Measurements from ENCODE around the gene INPP4A. TPM values are rescaled to one million over a fixed set of nuclear protein-coding genes. Genes with fewer than 3 reads are reported as not detected.
A peak's percentile ranks its signal among the peaks of the same experiment; 100 is the strongest.

Gene INPP4A
- total RNA-seq, 2 experiments from 2014 or later, result 123 to 127 TPM

DNA sequence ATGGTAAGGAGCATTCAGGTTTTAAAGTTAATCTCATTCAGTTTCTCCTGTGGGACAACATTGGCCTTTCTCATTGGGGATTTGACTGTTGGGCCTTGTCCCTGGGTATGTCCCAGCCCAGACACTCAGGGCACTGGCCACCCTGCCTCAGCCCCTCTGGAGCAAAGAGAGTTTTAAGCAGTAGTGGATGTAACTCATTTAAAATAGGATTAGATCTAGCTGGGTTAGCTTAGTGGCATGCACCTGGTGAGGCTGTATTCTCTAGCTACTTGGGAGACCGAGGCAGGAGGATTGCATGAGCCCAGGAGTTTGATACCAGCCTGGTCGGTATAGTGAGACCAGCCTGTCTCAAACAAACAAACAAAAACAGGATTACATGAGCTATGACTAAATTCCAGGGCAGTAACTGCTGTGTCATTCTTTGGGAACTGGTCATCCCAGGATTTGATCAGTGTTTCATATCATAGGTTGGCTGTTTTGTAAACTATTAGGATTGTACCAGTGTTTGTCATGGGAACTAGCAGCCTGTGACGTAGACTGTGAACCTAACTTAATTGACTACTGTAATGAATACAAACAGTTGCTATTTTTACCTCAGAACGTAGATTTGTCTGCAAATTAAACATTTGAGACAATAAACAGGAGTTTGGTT lies 12.5 kb downstream of the INPP4A start:
- Mint-ChIP-seq H3K27me3 (no peaks in the 10 kb centered on the region), H3K27ac (peak overlapping the region; percentile 73), H3K9me3 (no peaks in the 10 kb centered on the region), H3K4me3 (no peak overlapping the region), H3K4me1 (peaks cover 97% of the 10 kb centered on the region), H3K36me3 (ENCODE audit: low read depth) (peaks cover 47% of the 10 kb centered on the region)
- DNase-seq, result no peak
- ChIA-PET POLR2A (interaction anchor here (1.0 to 23.7 kb wide), 5 partner anchors 5 to 314 kb away, joined by 3 to 500 read pairs (median 471); partner anchors contain the start of gene INPP4A), CTCF (interaction anchor here (0.6 to 6.0 kb wide), 7 partner anchors 8 to 44 kb away, joined by 4 to 36 read pairs (median 7); no protein-coding TSS in a partner anchor)

DNA sequence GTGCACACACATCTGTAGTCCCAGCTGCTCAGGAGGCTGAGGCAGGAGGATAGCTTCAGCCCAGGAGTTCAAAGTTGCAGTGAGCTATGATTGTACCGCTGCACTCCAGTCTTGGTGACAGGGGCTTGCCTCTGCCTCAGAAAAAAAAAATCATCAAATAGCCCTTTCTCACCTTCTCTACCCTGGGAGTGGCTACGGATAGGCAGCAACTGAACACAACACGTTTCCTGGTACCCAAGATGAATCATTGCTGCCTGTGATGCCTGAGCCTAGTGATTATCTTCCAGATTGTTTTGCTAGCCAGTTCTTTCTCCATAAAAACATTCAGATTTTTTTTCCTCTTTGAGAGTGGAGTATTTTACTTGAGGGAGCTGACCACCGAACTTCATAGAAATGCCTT lies 13.5 kb downstream of the INPP4A start:
- Mint-ChIP-seq H3K4me1 (peaks cover 93% of the 10 kb centered on the region), H3K9me3 (no peaks in the 10 kb centered on the region), H3K27me3 (no peaks in the 10 kb centered on the region), H3K36me3 (ENCODE audit: low read depth) (peaks cover 48% of the 10 kb centered on the region), H3K4me3 (peak overlapping the region; percentile 23), H3K27ac (peak overlapping the region; percentile 97)
- DNase-seq, result peak; percentile 60
- POLR2A ChIA-PET, result interaction anchor here (0.9 to 23.7 kb wide), 5 partner anchors 5 to 683 kb away, joined by 3 to 500 read pairs (median 471); partner anchors contain the start of genes C2orf15 and INPP4A
- CTCF ChIA-PET, result interaction anchor here (1.2 to 5.0 kb wide), 4 partner anchors 10 to 29 kb away, joined by 4 to 36 read pairs (median 10); no protein-coding TSS in a partner anchor

DNA sequence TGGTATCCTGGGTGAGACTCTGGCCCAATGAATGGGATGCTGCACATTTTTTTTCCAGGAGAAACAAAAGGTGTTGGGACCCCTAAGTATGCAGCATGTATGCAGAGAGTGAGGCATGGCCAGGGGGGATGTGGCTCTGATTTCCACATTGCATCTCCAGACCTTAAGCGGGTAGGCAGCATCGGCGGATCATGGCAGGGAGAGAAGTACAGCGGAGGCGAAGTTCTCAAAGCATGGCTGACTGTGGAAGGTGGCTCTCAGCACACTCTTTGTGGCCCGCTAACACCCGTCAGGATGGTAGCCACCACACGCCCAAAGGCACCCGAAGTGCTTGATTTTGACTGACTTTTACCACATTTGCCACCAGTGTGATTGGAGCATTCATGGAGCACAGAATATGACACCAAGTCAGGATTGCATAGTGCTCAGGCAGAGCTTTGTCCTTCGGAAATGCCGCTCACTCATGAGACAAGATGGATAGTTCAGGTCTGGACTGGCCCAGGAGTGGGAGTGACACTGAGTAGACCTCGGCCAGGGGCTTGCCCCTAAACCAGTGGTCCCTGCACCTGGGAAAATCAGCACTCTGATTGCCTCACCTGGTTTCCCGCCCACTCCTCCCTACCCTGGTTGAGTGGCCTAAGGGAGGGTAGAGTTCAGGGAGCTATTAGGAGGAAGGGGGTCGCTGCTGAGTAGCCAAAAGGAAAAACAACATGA lies 14.2 kb downstream of the INPP4A start:
- peaks cover 93% of the 10 kb centered on the region for H3K4me1 Mint-ChIP-seq
- H3K27me3 Mint-ChIP-seq, result no peaks in the 10 kb centered on the region
- peak overlapping the region; percentile 23 for H3K4me3 Mint-ChIP-seq
- H3K9me3 Mint-ChIP-seq, result no peaks in the 10 kb centered on the region
- H3K27ac Mint-ChIP-seq, result peak overlapping the region; percentile 97
- peaks cover 47% of the 10 kb centered on the region for H3K36me3 Mint-ChIP-seq (ENCODE audit: low read depth)
- no peak for DNase-seq
- ChIA-PET POLR2A (interaction anchor here (0.9 to 23.7 kb wide), 6 partner anchors 4 to 683 kb away, joined by 3 to 500 read pairs (median 237); partner anchors contain the start of genes C2orf15 and INPP4A), CTCF (interaction anchor here (0.7 to 5.0 kb wide), 5 partner anchors 11 to 29 kb away, joined by 3 to 36 read pairs (median 4); no protein-coding TSS in a partner anchor)

DNA sequence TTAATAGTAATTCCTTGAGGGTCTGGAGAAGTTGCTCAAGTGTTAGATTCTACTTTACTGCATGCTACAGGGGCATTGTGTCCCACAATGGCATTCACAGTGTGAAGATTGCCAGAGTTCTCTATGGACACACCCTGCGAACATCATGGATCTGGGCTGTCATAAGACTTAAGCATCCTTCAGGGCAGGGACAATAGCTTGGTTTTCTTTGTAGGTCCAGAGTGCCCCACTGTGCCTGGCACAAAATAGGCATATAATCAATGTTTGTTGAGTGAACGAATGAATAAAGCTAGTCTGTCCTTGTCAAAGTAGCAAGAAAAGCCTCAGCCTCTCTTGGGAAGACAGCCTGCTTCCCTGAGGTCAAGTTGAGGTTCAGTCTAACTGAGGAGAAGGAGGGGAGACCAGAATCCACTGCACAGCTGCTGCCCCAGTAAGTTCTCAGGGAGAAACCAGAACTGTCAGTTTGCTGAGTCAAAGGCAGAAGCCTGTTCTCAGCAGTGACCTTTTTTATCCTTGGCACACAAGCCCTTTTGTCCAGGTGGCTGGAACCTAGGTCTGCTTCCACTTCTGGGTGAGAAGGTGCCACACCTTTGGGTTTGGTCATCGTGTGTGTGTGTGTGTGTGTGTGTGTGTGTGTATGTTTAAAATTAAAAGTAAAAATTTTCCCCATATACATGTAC lies 15.0 kb downstream of the INPP4A start:
- H3K27ac Mint-ChIP-seq, result peak overlapping the region; percentile 97
- CTCF ChIA-PET, result interaction anchor here (0.7 to 5.0 kb wide), 5 partner anchors 12 to 28 kb away, joined by 3 to 36 read pairs (median 4); no protein-coding TSS in a partner anchor
- no peaks in the 10 kb centered on the region for H3K27me3 Mint-ChIP-seq
- peak overlapping the region; percentile 13 for H3K4me3 Mint-ChIP-seq
- peaks cover 93% of the 10 kb centered on the region for H3K4me1 Mint-ChIP-seq
- POLR2A ChIA-PET, result interaction anchor here (1.6 to 23.7 kb wide), 4 partner anchors 4 to 22 kb away, joined by 3 to 500 read pairs (median 471); partner anchors contain the start of gene INPP4A
- H3K9me3 Mint-ChIP-seq, result no peaks in the 10 kb centered on the region
- H3K36me3 Mint-ChIP-seq (ENCODE audit: low read depth), result peaks cover 48% of the 10 kb centered on the region
- DNase-seq, result no peak

DNA sequence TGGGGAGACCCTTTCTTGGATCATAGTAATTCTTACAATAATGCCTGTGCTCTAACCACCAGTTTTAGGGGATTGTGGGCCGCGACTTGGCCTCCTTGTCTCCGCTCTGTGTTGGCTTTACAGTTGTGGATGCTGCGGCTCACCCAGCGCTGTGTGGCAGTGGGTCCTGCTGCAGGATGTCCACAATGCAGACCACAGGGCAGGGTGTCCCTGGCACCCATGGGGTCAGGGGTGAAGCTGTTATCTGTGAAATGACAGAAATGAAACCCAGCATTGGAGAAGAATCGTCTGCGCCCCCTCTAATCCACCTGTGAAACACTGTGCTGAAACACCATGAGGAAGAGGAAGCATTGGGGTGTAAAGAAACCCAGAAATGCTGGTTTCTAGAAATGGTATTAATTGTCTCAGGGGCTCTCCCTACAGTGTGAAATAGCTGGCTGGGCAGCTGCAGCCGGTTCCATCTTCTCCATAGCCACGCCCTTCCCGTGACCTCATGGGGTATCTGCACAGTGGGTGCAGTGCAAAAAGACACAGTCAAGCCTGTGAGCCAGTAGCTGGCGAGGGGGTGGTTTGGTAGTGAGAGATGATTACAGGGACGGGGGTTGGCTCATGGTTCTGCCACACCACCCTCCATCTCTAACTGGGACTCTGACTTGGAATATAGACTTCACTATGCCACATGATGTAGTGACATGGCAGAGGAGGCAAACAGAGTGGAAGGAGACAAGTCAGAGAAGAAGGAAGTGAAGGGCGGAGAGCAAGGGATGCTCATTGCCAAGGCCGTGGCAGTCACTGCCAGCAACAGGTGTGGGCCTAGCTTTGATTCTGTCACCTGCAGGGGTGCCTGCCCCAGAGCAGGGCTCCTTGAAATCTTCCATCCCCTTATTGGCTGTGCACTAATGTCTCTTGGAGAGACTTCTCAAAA lies 16.2 kb downstream of the INPP4A start:
- H3K4me1 Mint-ChIP-seq, result peaks cover 93% of the 10 kb centered on the region
- H3K27me3 Mint-ChIP-seq, result no peaks in the 10 kb centered on the region
- H3K27ac Mint-ChIP-seq, result peak overlapping the region; percentile 97
- no peaks in the 10 kb centered on the region for H3K9me3 Mint-ChIP-seq
- peaks cover 49% of the 10 kb centered on the region for H3K36me3 Mint-ChIP-seq (ENCODE audit: low read depth)
- CTCF ChIA-PET, result interaction anchor here (0.9 to 1.0 kb wide), 2 partner anchors 14 to 27 kb away, joined by 3 to 8 read pairs; no protein-coding TSS in a partner anchor
- POLR2A ChIA-PET, result interaction anchor here (3.8 to 23.7 kb wide), 3 partner anchors 9 to 21 kb away, joined by 18 to 500 read pairs (median 471); partner anchors contain the start of gene INPP4A
- peak overlapping the region; percentile 46 for H3K4me3 Mint-ChIP-seq
- DNase-seq, result peak; percentile 86

DNA sequence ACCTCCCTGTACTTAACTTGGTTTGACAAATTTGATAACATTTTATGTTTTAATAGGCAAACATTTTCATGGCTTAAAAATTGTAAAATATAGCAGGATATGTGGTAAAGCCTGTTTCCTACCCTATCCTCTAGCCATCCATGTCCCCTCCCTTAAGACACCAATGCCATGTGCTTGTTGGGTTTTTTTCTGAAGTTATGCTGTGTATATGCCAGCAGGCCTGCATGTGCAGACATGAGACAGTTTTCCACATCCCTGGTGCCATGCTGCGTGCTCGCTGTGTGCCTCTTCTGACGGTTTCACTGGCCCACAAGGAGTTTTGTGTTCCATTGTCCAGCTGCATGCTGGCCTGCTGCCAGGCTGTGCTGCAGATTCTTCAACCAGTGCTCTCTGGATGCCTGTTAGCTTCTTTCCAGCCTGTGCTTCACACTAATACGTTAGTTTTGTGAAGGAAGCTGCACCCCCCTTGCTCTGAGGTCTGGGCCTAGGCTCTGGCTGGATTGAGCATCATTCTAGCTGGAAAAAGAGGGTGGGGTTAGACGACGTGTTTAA lies 16.9 kb downstream of the INPP4A start:
- POLR2A ChIA-PET, result interaction anchor here (3.8 to 23.7 kb wide), 3 partner anchors 10 to 20 kb away, joined by 18 to 500 read pairs (median 471); partner anchors contain the start of gene INPP4A

DNA sequence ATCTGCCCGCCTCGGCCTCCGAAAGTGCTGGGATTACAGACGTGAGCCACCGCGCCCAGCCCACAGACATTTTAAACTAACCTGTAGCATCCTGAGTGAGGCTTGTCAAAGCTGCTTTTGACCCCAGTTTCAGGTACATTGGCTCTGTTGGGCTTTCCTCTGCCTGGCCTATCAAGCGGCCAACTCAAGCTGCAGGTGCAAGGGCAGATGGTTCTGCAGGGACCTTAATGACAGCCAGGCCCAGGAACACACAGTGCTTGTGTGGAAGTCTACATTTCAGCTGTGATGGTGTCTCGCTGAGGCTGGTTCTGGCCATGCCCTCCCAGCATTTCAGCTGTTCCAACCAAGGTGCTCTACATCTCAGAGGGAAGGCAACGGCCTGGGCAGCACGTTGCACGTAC lies 18.4 kb downstream of the INPP4A start:
- Mint-ChIP-seq H3K4me3 (peak overlapping the region; percentile 72), H3K4me1 (peaks cover 95% of the 10 kb centered on the region), H3K27ac (peak overlapping the region; percentile 100), H3K27me3 (no peaks in the 10 kb centered on the region), H3K36me3 (ENCODE audit: low read depth) (peaks cover 52% of the 10 kb centered on the region), H3K9me3 (no peaks in the 10 kb centered on the region)
- no peak for DNase-seq
- POLR2A ChIA-PET, result interaction anchor here (1.0 to 23.7 kb wide), 8 partner anchors 9 to 308 kb away, joined by 3 to 500 read pairs (median 17); partner anchors contain the start of gene INPP4A
- CTCF ChIA-PET, result interaction anchor here (0.7 to 5.8 kb wide), 7 partner anchors 9 to 106 kb away, joined by 3 to 56 read pairs (median 13); no protein-coding TSS in a partner anchor

More for the DNA sequence above, 16.9 kb downstream of the INPP4A start:
- Mint-ChIP-seq H3K9me3 (no peaks in the 10 kb centered on the region), H3K4me3 (no peak overlapping the region), H3K27me3 (no peaks in the 10 kb centered on the region), H3K27ac (peak overlapping the region; percentile 97), H3K36me3 (ENCODE audit: low read depth) (peaks cover 51% of the 10 kb centered on the region), H3K4me1 (peaks cover 95% of the 10 kb centered on the region)
- CTCF ChIA-PET, result interaction anchor here (0.9 to 5.8 kb wide), 5 partner anchors 11 to 26 kb away, joined by 3 to 56 read pairs (median 3); no protein-coding TSS in a partner anchor
- no peak for DNase-seq

DNA sequence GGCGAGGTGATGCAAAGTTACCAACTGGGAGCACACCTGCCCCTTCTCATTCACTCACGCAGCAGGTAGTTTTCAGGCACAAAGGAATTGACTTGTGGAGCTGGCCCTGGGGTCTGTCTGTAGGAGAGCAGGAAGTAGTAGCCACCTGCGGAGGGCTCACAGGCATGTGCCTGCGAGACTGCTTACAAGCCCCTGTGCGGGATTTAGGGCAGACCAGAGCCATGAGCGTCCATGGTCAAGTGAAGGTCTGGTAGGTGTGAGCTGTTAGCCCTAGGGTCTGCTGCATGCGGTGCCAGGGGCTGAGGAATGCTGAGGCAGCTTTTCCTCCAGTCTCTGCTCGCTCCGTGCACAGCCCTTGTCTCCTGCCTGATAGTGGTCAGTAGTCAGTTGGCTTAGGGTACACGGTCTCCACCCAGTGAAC lies 18.9 kb downstream of the INPP4A start:
- POLR2A ChIA-PET, result interaction anchor here (0.9 to 23.7 kb wide), 9 partner anchors 8 to 308 kb away, joined by 3 to 500 read pairs (median 16); partner anchors contain the start of gene INPP4A
- H3K4me3 Mint-ChIP-seq, result peak overlapping the region; percentile 72
- CTCF ChIA-PET, result interaction anchor here (0.7 to 5.8 kb wide), 10 partner anchors 9 to 105 kb away, joined by 3 to 56 read pairs (median 5); no protein-coding TSS in a partner anchor

DNA sequence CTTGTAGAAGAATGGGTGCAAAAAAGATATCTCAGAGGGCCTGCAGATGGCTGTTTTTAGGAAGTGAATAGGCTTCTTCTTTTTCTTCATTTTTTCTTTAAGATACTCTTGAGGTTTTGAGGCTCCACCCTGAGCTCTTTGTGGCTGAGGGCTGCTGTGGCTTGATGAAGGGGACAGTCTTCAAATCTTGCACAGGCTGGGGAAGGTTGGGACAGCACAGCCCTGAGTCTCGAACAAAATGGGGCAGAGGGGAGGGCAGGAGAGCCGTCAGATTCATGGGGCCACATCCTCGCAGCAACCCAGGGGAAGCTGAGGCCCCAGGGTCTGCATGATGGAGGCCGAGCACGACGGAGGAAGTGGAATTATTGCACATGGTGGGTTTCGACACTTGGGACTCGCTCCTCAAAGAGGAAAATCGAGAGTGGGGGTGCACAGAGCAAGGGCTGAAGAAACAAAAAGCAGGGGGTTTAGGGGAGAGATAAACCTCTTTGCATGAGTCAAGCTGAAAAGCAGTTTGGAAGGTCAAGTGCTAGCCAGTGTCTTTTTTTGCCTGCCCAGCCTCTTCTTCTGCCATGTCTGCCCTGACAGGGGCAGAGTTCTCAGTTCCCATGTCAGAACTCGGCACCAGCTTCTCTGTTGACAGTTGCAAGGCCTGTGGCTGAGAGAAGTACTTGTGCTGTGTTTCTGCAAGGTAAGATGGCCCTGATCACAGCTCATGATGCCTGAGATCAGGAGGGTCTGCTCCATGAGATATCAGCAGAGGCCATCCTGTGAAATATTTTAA lies 19.5 kb downstream of the INPP4A start:
- peak overlapping the region; percentile 100 for H3K27ac Mint-ChIP-seq
- DNase-seq, result peak; percentile 71
- no peaks in the 10 kb centered on the region for H3K27me3 Mint-ChIP-seq
- peaks cover 94% of the 10 kb centered on the region for H3K4me1 Mint-ChIP-seq
- ChIA-PET POLR2A (interaction anchor here (0.6 to 23.7 kb wide), 15 partner anchors 8 to 307 kb away, joined by 3 to 500 read pairs (median 4); partner anchors contain the start of gene INPP4A), CTCF (interaction anchor here (0.7 to 5.8 kb wide), 13 partner anchors 8 to 105 kb away, joined by 3 to 56 read pairs (median 4); no protein-coding TSS in a partner anchor)
- peaks cover 49% of the 10 kb centered on the region for H3K36me3 Mint-ChIP-seq (ENCODE audit: low read depth)
- H3K4me3 Mint-ChIP-seq, result peak overlapping the region; percentile 72
- no peaks in the 10 kb centered on the region for H3K9me3 Mint-ChIP-seq

More for the DNA sequence above, 18.9 kb downstream of the INPP4A start:
- no peaks in the 10 kb centered on the region for H3K27me3 Mint-ChIP-seq
- H3K4me1 Mint-ChIP-seq, result peaks cover 95% of the 10 kb centered on the region
- no peak for DNase-seq
- peaks cover 50% of the 10 kb centered on the region for H3K36me3 Mint-ChIP-seq (ENCODE audit: low read depth)
- peak overlapping the region; percentile 100 for H3K27ac Mint-ChIP-seq
- no peaks in the 10 kb centered on the region for H3K9me3 Mint-ChIP-seq

DNA sequence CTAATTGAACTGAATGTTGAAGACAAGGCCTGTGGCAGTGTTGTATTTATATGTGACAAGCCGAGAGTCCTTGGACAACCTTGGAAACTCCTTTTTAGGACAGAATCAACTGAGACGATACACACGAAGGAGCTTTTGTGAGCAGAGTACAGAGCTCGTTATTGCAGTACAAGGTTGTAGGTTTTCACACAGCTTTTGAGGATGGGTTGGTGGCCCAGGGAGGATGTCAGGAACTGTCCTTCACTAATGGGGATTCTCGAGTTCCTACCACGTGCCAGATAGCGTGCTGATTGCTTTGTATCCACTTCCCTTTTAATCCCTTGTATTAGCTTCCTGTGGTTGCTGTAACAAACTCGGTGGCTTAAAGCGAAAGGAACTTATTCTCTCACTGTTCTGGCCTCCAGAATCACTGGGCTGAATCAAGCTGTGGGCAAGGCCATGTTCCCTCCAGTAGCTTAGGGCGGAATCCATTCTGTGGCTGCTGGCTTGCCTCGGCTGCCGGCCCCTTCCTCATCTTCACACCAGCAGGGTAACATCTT lies 20.2 kb downstream of the INPP4A start:
- Mint-ChIP-seq H3K27ac (peak overlapping the region; percentile 100), H3K4me3 (peak overlapping the region; percentile 72), H3K4me1 (peaks cover 93% of the 10 kb centered on the region), H3K9me3 (no peaks in the 10 kb centered on the region), H3K27me3 (no peaks in the 10 kb centered on the region), H3K36me3 (ENCODE audit: low read depth) (peaks cover 46% of the 10 kb centered on the region)
- POLR2A ChIA-PET, result interaction anchor here (0.6 to 23.7 kb wide), 13 partner anchors 7 to 306 kb away, joined by 3 to 500 read pairs (median 4); partner anchors contain the start of gene INPP4A
- DNase-seq, result peak; percentile 68
- CTCF ChIA-PET, result interaction anchor here (1.0 to 5.8 kb wide), 9 partner anchors 11 to 53 kb away, joined by 3 to 56 read pairs (median 6); no protein-coding TSS in a partner anchor
